HepG2 (cell line): ENCODE results near the gene STK32B. TPM values are rescaled to one million over a fixed set of nuclear protein-coding genes. Genes with fewer than 3 reads are reported as not detected.
A peak's percentile ranks its signal among the peaks of the same experiment; 100 is the strongest.

Experiments
- CCDC6 ChIP-seq: sonication (generic); formaldehyde crosslinking; IDR thresholded peaks from 2 replicates; pipeline ENCODE4 v1.8.1; 2022; ENCODE audit warnings: mild to moderate bottlenecking, missing genetic modification reagents, moderate library complexity
- EP300 ChIP-seq, 3 experiments: sonication (generic) in 1 of 3; formaldehyde crosslinking in 1 of 3; IDR thresholded peaks; 2 replicates each; pipeline versions ENCODE4 v1.5.1 to v1.6.1; 2011 to 2020; ENCODE audit warnings: low read depth in 2 of 3, low read length in 2 of 3, borderline replicate concordance in 1 of 3, improper control_type of control experiment in 1 of 3, mild to moderate bottlenecking in 1 of 3, missing genetic modification reagents in 1 of 3, moderate library complexity in 1 of 3
- HNF4A ChIP-seq: sonication (generic); formaldehyde crosslinking; IDR thresholded peaks from 2 replicates; pipeline ENCODE4 v1.4.0; 2020; ENCODE audit warnings: missing genetic modification reagents
- NFATC3 ChIP-seq: sonication (generic); formaldehyde crosslinking; IDR thresholded peaks from 2 replicates; pipeline ENCODE4 v1.5.1; 2020; ENCODE audit warnings: mild to moderate bottlenecking, missing genetic modification reagents
- PAF1 ChIP-seq: IDR thresholded peaks from 2 replicates; pipeline ENCODE4 v1.6.1; 2016; ENCODE audit warnings: missing genetic modification reagents, missing compliant biosample characterization
- RARA ChIP-seq: IDR thresholded peaks from 2 replicates; pipeline ENCODE4 v1.6.1; 2016; ENCODE audit warnings: missing genetic modification reagents, missing compliant biosample characterization
- RBFOX2 ChIP-seq: fragments of 200-400 bp; formaldehyde crosslinking; IDR thresholded peaks from 2 replicates; pipeline ENCODE4 v1.6.1; 2017; ENCODE audit warnings: low read depth, mild to moderate bottlenecking, low read length
- SMYD3 ChIP-seq: sonication (generic); formaldehyde crosslinking; IDR thresholded peaks from 2 replicates; pipeline ENCODE4 v1.8.1; 2023; ENCODE audit warnings: mild to moderate bottlenecking, missing genetic modification reagents
- SOX13 ChIP-seq, 3 experiments: fragments of 450-650 bp in 1 of 3; sonication (generic) in 1 of 3; formaldehyde crosslinking in 1 of 3; IDR thresholded peaks in 2 of 3; conservative IDR thresholded peaks in 1 of 3; 2 replicates each; pipeline versions ENCODE4 v1.5.0 to v1.6.1; 2016 to 2020; ENCODE audit warnings: antibody characterized with exemption in 1 of 3, mild to moderate bottlenecking in 1 of 3, missing compliant biosample characterization in 1 of 3, missing genetic modification reagents in 1 of 3, moderate library complexity in 1 of 3
- SOX5 ChIP-seq: IDR thresholded peaks from 2 replicates; pipeline ENCODE4 v1.6.1; 2016; ENCODE audit warnings: borderline replicate concordance
- TBX2 ChIP-seq: sonication (generic); formaldehyde crosslinking; IDR thresholded peaks from 2 replicates; pipeline ENCODE4 v1.5.0; 2020; ENCODE audit warnings: missing genetic modification reagents, mild to moderate bottlenecking, borderline replicate concordance
- TRIM24 ChIP-seq: sonication (generic); formaldehyde crosslinking; IDR thresholded peaks from 2 replicates; pipeline ENCODE4 v1.8.0; 2022; ENCODE audit warnings: mild to moderate bottlenecking, missing genetic modification reagents
- ZFP82 ChIP-seq: sonication (generic); formaldehyde crosslinking; IDR thresholded peaks from 2 replicates; pipeline ENCODE4 v1.5.1; 2020; ENCODE audit warnings: mild to moderate bottlenecking, missing genetic modification reagents, borderline replicate concordance
- ZFYVE20 ChIP-seq: sonication (generic); formaldehyde crosslinking; IDR thresholded peaks from 2 replicates; pipeline ENCODE4 v1.8.0; 2023; ENCODE audit warnings: low read depth, mild to moderate bottlenecking, moderate library complexity, missing genetic modification reagents, borderline replicate concordance
- ZNF263 ChIP-seq: sonication (generic); formaldehyde crosslinking; IDR thresholded peaks from 2 replicates; pipeline ENCODE4 v1.4.0; 2020; ENCODE audit warnings: missing genetic modification reagents
- ZNF292 ChIP-seq: sonication (generic); formaldehyde crosslinking; IDR thresholded peaks from 2 replicates; pipeline ENCODE4 v1.8.1; 2022; ENCODE audit warnings: mild to moderate bottlenecking, low read depth, missing genetic modification reagents, borderline replicate concordance
- ZNF530 ChIP-seq: sonication (generic); formaldehyde crosslinking; IDR thresholded peaks from 2 replicates; pipeline ENCODE4 v1.5.0; 2020; ENCODE audit warnings: low read depth, mild to moderate bottlenecking, missing genetic modification reagents
- ZNF670 ChIP-seq: sonication (generic); formaldehyde crosslinking; IDR thresholded peaks from 2 replicates; pipeline ENCODE4 v1.8.0; 2022; ENCODE audit warnings: mild to moderate bottlenecking, missing genetic modification reagents, borderline replicate concordance
- ZNF713 ChIP-seq: sonication (generic); formaldehyde crosslinking; IDR thresholded peaks from 2 replicates; pipeline ENCODE4 v1.4.0; 2020; ENCODE audit warnings: mild to moderate bottlenecking, missing genetic modification reagents
- ZNF737 ChIP-seq: sonication (generic); formaldehyde crosslinking; IDR thresholded peaks from 2 replicates; pipeline ENCODE4 v1.5.0; 2020; ENCODE audit warnings: missing genetic modification reagents, mild to moderate bottlenecking, borderline replicate concordance
- ZNF790 ChIP-seq: sonication (generic); formaldehyde crosslinking; IDR thresholded peaks from 2 replicates; pipeline ENCODE4 v1.8.0; 2022; ENCODE audit warnings: missing genetic modification reagents, mild to moderate bottlenecking, borderline replicate concordance
- ZNF816 ChIP-seq: sonication (generic); formaldehyde crosslinking; IDR thresholded peaks from 2 replicates; pipeline ENCODE4 v1.8.0; 2022; ENCODE audit warnings: missing genetic modification reagents, mild to moderate bottlenecking, borderline replicate concordance
- polyA plus RNA-seq, 8 experiments: library from polyadenylated mRNA; depleted of rRNA in 3 of 8; stranded (reverse) in 7 of 8; unstranded in 1 of 8; fragments of >200 nt; fragmentation: Illumina TruSeq in 4 of 8; extraction: Trizol in 4 of 8; gene quantifications; 2 replicates each; pipeline versions ENCODE4 v1.2.1 to v1.2.3, GENCODE V29; 2011 to 2016; ENCODE audit warnings: low read depth in 4 of 8, missing spikeins in 1 of 8, mixed read lengths in 1 of 8; ENCODE audit not compliant: insufficient read depth in 1 of 8
- total RNA-seq, 5 experiments: library from RNA; depleted of rRNA; stranded (reverse); fragments of >200 nt; fragmentation: Illumina TruSeq; extraction: Trizol; gene quantifications; 2 replicates each; pipeline ENCODE4 v1.2.3, GENCODE V29; 2016; ENCODE audit warnings: low read depth in 1 of 5
- TF ChIP-seq, protein P1 (sequence below): sonication (generic); formaldehyde crosslinking; IDR thresholded peaks from 2 replicates; pipeline ENCODE4 v1.5.0; 2020; ENCODE audit warnings: mild to moderate bottlenecking, missing genetic modification reagents, borderline replicate concordance
- TF ChIP-seq, protein P2 (sequence below): sonication (generic); formaldehyde crosslinking; IDR thresholded peaks from 2 replicates; pipeline ENCODE4 v1.5.0; 2020; ENCODE audit warnings: missing genetic modification reagents, mild to moderate bottlenecking, borderline replicate concordance
- TF ChIP-seq, protein P3 (sequence below): sonication (generic); IDR thresholded peaks from 2 replicates; pipeline ENCODE4 v1.6.1; 2016; ENCODE audit warnings: low read depth, borderline replicate concordance
- TF ChIP-seq, protein P4 (sequence below): sonication (generic); formaldehyde crosslinking; IDR thresholded peaks from 2 replicates; pipeline ENCODE4 v1.8.1; 2023; ENCODE audit warnings: missing genetic modification reagents, inconsistent platforms, borderline replicate concordance

STK32B gene
- total and polyA plus RNA-seq, 2 of the 13 experiments (the other 11 are each of a cell fraction or from before 2014, with no cell fraction given) = not detected

DNA sequence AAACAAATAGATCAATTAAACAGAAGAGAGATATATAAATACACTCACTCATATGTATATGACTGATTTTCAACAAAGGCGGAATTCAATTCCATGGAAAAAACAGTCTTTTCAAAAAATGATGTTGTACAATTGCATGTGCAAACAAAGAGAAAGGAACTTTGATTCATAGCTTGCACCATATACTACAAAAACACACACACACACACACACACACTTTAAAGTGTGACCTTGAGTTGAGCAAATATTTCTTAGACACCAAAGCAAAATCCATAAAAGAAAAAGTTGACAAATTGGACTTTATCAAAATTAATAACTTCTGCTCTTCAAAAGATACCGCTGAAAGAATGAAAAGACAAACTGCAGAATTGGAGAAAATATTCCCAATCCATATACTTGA lies 488.3 kb downstream of the STK32B start (continued):
- TF ChIP-seq, protein P1, sequence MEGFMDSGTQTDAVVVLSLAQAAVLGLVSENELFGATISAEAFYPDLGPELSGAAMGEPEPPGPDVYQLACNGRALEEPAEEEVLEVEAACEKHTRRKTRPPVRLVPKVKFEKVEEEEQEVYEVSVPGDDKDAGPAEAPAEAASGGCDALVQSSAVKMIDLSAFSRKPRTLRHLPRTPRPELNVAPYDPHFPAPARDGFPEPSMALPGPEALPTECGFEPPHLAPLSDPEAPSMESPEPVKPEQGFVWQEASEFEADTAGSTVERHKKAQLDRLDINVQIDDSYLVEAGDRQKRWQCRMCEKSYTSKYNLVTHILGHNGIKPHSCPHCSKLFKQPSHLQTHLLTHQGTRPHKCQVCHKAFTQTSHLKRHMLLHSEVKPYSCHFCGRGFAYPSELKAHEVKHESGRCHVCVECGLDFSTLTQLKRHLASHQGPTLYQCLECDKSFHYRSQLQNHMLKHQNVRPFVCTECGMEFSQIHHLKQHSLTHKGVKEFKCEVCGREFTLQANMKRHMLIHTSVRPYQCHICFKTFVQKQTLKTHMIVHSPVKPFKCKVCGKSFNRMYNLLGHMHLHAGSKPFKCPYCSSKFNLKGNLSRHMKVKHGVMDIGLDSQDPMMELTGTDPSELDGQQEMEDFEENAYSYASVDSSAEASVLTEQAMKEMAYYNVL (CRISPR knock-in tag) = no peak
- TF ChIP-seq, protein P2, sequence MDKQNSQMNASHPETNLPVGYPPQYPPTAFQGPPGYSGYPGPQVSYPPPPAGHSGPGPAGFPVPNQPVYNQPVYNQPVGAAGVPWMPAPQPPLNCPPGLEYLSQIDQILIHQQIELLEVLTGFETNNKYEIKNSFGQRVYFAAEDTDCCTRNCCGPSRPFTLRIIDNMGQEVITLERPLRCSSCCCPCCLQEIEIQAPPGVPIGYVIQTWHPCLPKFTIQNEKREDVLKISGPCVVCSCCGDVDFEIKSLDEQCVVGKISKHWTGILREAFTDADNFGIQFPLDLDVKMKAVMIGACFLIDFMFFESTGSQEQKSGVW (CRISPR knock-in tag) = no peak
- TF ChIP-seq ZNF713 (CRISPR knock-in tag) (no peak), ZFYVE20 (CRISPR knock-in tag) (no peak), HNF4A (CRISPR knock-in tag) (peak; percentile 81), CCDC6 (CRISPR knock-in tag) (no peak), ZNF263 (CRISPR knock-in tag) (no peak), ZNF530 (no peak), RARA (CRISPR knock-in tag) (no peak), ZNF790 (CRISPR knock-in tag) (no peak), ZNF292 (CRISPR knock-in tag) (no peak), RBFOX2 (no peak), ZNF816 (no peak), TRIM24 (no peak), TBX2 (CRISPR knock-in tag) (no peak), NFATC3 (CRISPR knock-in tag) (no peak), SOX13 (IDR thresholded peaks at IDR 0.05) (peak; percentile 37; the same call in 1 of the 2 replicates), SOX13 (CRISPR knock-in tag; conservative IDR thresholded peaks at IDR 0.05 in 1 of 2, IDR thresholded peaks at IDR 0.05 in 1 of 2) (peak in 1 of 2 experiments; percentile 75; a peak in 2 of 4 replicates), ZFP82 (no peak), ZNF737 (no peak), PAF1 (CRISPR knock-in tag) (no peak), EP300 (IDR thresholded peaks at IDR 0.05; ENCODE audit: low read depth in 2 of 2, low read length in 2 of 2) (peak in 1 of 2 experiments; percentile 51; a peak in 2 of 4 replicates), EP300 (CRISPR knock-in tag; IDR thresholded peaks at IDR 0.05; ENCODE audit: borderline replicate concordance) (no peak), SOX5 (CRISPR knock-in tag) (peak; percentile 68; the same call in 1 of the 2 replicates), SMYD3 (no peak), ZNF670 (CRISPR knock-in tag) (no peak)
- TF ChIP-seq, protein P3, sequence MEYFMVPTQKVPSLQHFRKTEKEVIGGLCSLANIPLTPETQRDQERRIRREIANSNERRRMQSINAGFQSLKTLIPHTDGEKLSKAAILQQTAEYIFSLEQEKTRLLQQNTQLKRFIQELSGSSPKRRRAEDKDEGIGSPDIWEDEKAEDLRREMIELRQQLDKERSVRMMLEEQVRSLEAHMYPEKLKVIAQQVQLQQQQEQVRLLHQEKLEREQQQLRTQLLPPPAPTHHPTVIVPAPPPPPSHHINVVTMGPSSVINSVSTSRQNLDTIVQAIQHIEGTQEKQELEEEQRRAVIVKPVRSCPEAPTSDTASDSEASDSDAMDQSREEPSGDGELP = no peak
- TF ChIP-seq, protein P4, sequence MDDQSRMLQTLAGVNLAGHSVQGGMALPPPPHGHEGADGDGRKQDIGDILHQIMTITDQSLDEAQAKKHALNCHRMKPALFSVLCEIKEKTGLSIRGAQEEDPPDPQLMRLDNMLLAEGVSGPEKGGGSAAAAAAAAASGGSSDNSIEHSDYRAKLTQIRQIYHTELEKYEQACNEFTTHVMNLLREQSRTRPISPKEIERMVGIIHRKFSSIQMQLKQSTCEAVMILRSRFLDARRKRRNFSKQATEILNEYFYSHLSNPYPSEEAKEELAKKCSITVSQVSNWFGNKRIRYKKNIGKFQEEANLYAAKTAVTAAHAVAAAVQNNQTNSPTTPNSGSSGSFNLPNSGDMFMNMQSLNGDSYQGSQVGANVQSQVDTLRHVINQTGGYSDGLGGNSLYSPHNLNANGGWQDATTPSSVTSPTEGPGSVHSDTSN (CRISPR knock-in tag) = no peak
